ENCODE data around the gene KRTAP3-2. TPM values are rescaled to one million over a fixed set of nuclear protein-coding genes. Genes with fewer than 3 reads are reported as not detected.

KRTAP3-2 gene
- total and polyA plus RNA-seq, 10 donors = not detected

DNA sequence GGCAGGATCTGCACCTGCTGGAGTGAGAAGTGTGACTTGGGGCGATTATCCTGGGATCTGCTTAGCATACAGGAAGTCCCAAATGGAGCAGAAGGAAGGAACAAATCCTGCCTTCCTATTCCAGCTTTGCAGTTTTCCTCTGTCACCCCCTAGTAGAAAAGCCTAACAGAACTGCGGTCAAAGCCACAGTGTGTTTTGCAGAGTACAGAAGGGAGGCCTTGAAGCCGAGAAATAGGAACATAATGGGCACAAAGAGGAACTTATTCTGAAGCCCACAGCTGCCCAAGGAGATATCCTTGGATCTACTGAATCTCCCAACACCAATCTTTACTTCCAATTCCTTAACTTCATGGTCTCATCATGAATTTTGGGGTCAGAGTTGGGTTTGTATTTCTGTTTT is 18.8 kb upstream of the KRTAP3-2 start:
- Histone ChIP-seq H3K36me3 (no peaks in the 10 kb centered on the region), H3K4me1 (no peaks in the 10 kb centered on the region), H3K9me3 (peaks cover 0 to 12% (median 0%) of the 10 kb centered on the region in 8 donors), H3K27me3 (replicated peaks in 1 of 7) (no peaks in the 10 kb centered on the region), H3K4me3 (no peak overlapping the region), H3K27ac (no peak overlapping the region)
- intact Hi-C loops (cut with DNase I; ENCODE audit: low total_unique reads) = no loop called here
- TF ChIP-seq POLR2AphosphoS5 (IDR thresholded peaks at IDR 0.05) = no peak
- TF ChIP-seq POLR2A (IDR thresholded peaks at IDR 0.05) = no peak
- TF ChIP-seq, protein P1, sequence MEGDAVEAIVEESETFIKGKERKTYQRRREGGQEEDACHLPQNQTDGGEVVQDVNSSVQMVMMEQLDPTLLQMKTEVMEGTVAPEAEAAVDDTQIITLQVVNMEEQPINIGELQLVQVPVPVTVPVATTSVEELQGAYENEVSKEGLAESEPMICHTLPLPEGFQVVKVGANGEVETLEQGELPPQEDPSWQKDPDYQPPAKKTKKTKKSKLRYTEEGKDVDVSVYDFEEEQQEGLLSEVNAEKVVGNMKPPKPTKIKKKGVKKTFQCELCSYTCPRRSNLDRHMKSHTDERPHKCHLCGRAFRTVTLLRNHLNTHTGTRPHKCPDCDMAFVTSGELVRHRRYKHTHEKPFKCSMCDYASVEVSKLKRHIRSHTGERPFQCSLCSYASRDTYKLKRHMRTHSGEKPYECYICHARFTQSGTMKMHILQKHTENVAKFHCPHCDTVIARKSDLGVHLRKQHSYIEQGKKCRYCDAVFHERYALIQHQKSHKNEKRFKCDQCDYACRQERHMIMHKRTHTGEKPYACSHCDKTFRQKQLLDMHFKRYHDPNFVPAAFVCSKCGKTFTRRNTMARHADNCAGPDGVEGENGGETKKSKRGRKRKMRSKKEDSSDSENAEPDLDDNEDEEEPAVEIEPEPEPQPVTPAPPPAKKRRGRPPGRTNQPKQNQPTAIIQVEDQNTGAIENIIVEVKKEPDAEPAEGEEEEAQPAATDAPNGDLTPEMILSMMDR (IDR thresholded peaks at IDR 0.05 in 8 of 11, conservative IDR thresholded peaks at IDR 0.05 in 3 of 11) = no peak
- 32 to 48% (median 42%) methylated on average over 3 of the region's 3 CpGs for WGBS, 5 donors
- DNase-seq = no peak

DNA sequence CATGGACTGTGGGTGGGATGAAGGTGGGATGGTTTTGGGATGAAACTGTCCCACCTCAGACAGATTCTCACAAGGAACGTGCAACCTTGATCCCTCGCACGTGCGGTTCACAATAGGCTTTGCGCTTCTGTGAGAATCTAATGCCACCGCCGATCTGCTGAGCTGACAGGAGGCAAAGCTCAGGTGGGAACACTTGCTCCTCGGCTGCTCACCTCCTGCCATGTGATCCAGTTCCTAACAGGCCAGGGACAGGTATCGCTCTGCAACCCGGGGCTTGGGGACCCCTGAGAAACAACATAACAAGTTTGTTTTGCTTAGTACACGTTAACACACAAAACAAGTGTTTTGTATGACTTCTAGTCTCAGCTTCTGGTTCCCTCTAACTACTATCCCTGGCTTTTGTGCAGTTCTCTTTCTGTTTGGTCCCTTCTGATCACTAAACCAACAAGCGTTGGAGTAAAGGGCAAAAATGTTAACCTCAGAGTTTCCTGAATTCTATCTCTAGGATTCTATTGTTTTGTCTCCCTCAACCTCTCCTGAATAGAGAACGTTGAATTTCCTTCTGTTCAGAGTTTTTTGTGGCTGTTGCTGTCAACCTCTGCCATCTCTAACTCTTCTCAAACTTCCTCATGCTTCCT is 17.0 kb upstream of the KRTAP3-2 start:
- 75 to 80% (median 78%) methylated on average over 13 of the region's 13 CpGs for WGBS, 5 donors
- Histone ChIP-seq H3K4me3 (no peak overlapping the region), H3K4me1 (no peaks in the 10 kb centered on the region), H3K27ac (no peak overlapping the region), H3K9me3 (peaks cover 0 to 10% (median 0%) of the 10 kb centered on the region in 8 donors), H3K36me3 (no peaks in the 10 kb centered on the region), H3K27me3 (replicated peaks in 1 of 7) (no peaks in the 10 kb centered on the region)
- DNase-seq = no peak
- no peak for TF ChIP-seq POLR2AphosphoS5 (IDR thresholded peaks at IDR 0.05)
- TF ChIP-seq, protein P1 (IDR thresholded peaks at IDR 0.05 in 8 of 11, conservative IDR thresholded peaks at IDR 0.05 in 3 of 11) = no peak
- no peak for TF ChIP-seq POLR2A (IDR thresholded peaks at IDR 0.05)
- intact Hi-C loops (cut with DNase I; ENCODE audit: low total_unique reads) = no loop called here

DNA sequence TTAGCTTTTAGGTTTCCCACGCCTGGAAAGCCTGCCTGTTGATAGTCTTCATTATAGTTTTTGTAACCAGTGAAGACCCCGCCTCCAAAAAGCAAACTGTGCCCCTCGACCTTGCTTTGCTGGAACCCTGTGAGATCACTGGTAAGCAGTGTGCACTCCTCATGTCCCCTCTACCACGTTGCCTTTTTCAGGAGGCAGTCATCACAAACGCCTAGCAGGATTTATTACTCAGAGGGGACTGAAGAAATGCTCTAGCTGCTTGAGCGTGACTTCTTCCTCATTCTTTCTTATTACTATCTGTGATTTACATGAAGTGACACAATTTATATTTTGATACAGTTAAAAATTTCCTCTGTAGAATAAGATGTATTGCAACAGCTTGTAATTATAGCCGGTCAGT is 15.7 kb upstream of the KRTAP3-2 start:
- Histone ChIP-seq H3K4me3 (no peak overlapping the region), H3K27me3 (replicated peaks in 1 of 7) (no peaks in the 10 kb centered on the region), H3K9me3 (no peaks in the 10 kb centered on the region), H3K4me1 (no peaks in the 10 kb centered on the region), H3K27ac (no peak overlapping the region), H3K36me3 (no peaks in the 10 kb centered on the region)
- intact Hi-C loops (cut with DNase I; ENCODE audit: low total_unique reads) = no loop called here
- TF ChIP-seq POLR2AphosphoS5 (IDR thresholded peaks at IDR 0.05) = no peak
- no peak for TF ChIP-seq POLR2A (IDR thresholded peaks at IDR 0.05)
- TF ChIP-seq, protein P1 (IDR thresholded peaks at IDR 0.05 in 8 of 11, conservative IDR thresholded peaks at IDR 0.05 in 3 of 11) = no peak
- no peak for DNase-seq
- 66 to 74% (median 73%) methylated on average over 7 of the region's 7 CpGs for WGBS, 5 donors

DNA sequence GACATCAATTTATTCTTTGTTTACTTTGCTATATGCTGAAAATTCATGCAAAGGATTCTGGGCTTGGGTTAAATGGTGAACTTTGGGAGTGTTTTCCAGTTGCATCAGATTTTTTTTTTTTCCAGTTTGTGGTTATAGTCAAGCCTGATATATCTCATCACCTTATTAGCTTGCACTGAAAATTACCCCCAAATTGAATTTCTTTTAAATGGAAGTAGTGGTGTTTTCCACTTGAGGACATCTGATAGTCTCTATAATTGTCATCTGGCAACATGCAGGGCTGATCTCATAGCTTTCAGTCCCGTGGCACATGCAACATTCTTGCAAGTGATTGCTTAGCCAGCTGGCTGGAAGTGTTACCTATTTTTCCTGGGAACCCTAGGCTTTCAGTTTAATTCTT is 13.9 kb upstream of the KRTAP3-2 start:
- Histone ChIP-seq H3K4me1 (no peaks in the 10 kb centered on the region), H3K27me3 (replicated peaks in 1 of 7) (no peaks in the 10 kb centered on the region), H3K36me3 (no peaks in the 10 kb centered on the region), H3K27ac (no peak overlapping the region), H3K4me3 (no peak overlapping the region), H3K9me3 (no peaks in the 10 kb centered on the region)
- intact Hi-C loops (cut with DNase I; ENCODE audit: low total_unique reads) = no loop called here
- no peak for DNase-seq
- 41 to 76% (median 60%) methylated on average over 1 of the region's 1 CpG for WGBS, 5 donors
- no peak for TF ChIP-seq POLR2A (IDR thresholded peaks at IDR 0.05)
- TF ChIP-seq, protein P1 (IDR thresholded peaks at IDR 0.05 in 8 of 11, conservative IDR thresholded peaks at IDR 0.05 in 3 of 11) = no peak
